SK-N-SH treated with all-trans-retinoic acid at 6 μM for 48 hours (cell line): ENCODE results near the gene TRIOBP.

ENCODE experiments used
- ATAC-seq: fragments of 200-7000 bp; cut with Tn5 transposase; 3 replicates; pipeline ENCODE4 v1.9.1; 2020; ENCODE audit warnings: mild to moderate bottlenecking, moderate library complexity
- ARNTL ChIP-seq: fragments of 450-650 bp; formaldehyde crosslinking; IDR thresholded peaks from 2 replicates; pipeline ENCODE4 v1.5.0; 2020; ENCODE audit warnings: low read depth, mild to moderate bottlenecking, moderate library complexity, borderline replicate concordance
- BACH2 ChIP-seq: fragments of 250-450 bp; sonication (Bioruptor Pico); IDR thresholded peaks from 2 replicates; pipeline ENCODE4 v1.9.0; 2021; ENCODE audit warnings: mild to moderate bottlenecking, borderline replicate concordance
- CSDC2 ChIP-seq: fragments of 250-450 bp; sonication (Bioruptor Pico); IDR thresholded peaks from 2 replicates; pipeline ENCODE4 v1.5.0; 2020; ENCODE audit warnings: mild to moderate bottlenecking, moderate library complexity
- ESRRG ChIP-seq: fragments of 250-450 bp; sonication (Bioruptor Pico); IDR thresholded peaks from 2 replicates; pipeline ENCODE4 v1.6.1; 2021; ENCODE audit warnings: mild to moderate bottlenecking
- GLIS3 ChIP-seq: fragments of 250-450 bp; sonication (Bioruptor Pico); IDR thresholded peaks from 2 replicates; pipeline ENCODE4 v1.5.0; 2020; ENCODE audit warnings: mild to moderate bottlenecking, moderate library complexity
- ISL1 ChIP-seq: fragments of 250-450 bp; sonication (Bioruptor Pico); IDR thresholded peaks from 2 replicates; pipeline ENCODE4 v2.1.2; 2022; ENCODE audit warnings: mild to moderate bottlenecking, moderate library complexity
- OSR1 ChIP-seq: fragments of 250-450 bp; sonication (Bioruptor Pico); IDR thresholded peaks from 2 replicates; pipeline ENCODE4 v1.8.0; 2022; ENCODE audit warnings: moderate library complexity, mild to moderate bottlenecking, inconsistent platforms
- PPARA ChIP-seq: fragments of 250-450 bp; sonication (Bioruptor Pico); IDR thresholded peaks from 2 replicates; pipeline ENCODE4 v1.5.0; 2020; ENCODE audit warnings: mild to moderate bottlenecking, borderline replicate concordance
- RARB ChIP-seq: fragments of 250-450 bp; sonication (Bioruptor Pico); IDR thresholded peaks from 2 replicates; pipeline ENCODE4 v1.8.0; 2021; ENCODE audit warnings: mild to moderate bottlenecking, moderate library complexity
- TOX ChIP-seq: fragments of 250-450 bp; sonication (Bioruptor Pico); IDR thresholded peaks from 2 replicates; pipeline ENCODE4 v1.8.0; 2021; ENCODE audit warnings: mild to moderate bottlenecking, moderate library complexity, borderline replicate concordance
- ZC3H10 ChIP-seq: fragments of 250-450 bp; sonication (Bioruptor Pico); IDR thresholded peaks from 2 replicates; pipeline ENCODE4 v1.5.1; 2021; ENCODE audit warnings: mild to moderate bottlenecking, moderate library complexity
- ZFP3 ChIP-seq: fragments of 250-450 bp; sonication (Bioruptor Pico); IDR thresholded peaks from 2 replicates; pipeline ENCODE4 v1.5.0; 2020; ENCODE audit warnings: mild to moderate bottlenecking, moderate library complexity
- ZFP30 ChIP-seq: fragments of 450-650 bp; formaldehyde crosslinking; IDR thresholded peaks from 2 replicates; pipeline ENCODE4 v1.5.0; 2022; ENCODE audit warnings: mild to moderate bottlenecking, moderate library complexity
- ZNF565 ChIP-seq: fragments of 450-650 bp; formaldehyde crosslinking; conservative IDR thresholded peaks from 2 replicates; pipeline ENCODE4 v1.5.0; 2020; ENCODE audit warnings: low read depth, mild to moderate bottlenecking, moderate library complexity
- ZNF70 ChIP-seq: fragments of 450-650 bp; formaldehyde crosslinking; IDR thresholded peaks from 2 replicates; pipeline ENCODE4 v1.5.0; 2020; ENCODE audit warnings: mild to moderate bottlenecking, moderate library complexity
- ZNF8 ChIP-seq: fragments of 450-650 bp; formaldehyde crosslinking; IDR thresholded peaks from 2 replicates; pipeline ENCODE4 v1.5.0; 2020; ENCODE audit warnings: mild to moderate bottlenecking, moderate library complexity
- TF ChIP-seq, protein P1 (sequence below): fragments of 250-450 bp; sonication (Bioruptor Pico); IDR thresholded peaks from 2 replicates; pipeline ENCODE4 v1.8.0; 2020; ENCODE audit warnings: mild to moderate bottlenecking, moderate library complexity, borderline replicate concordance
- TF ChIP-seq, protein P2 (sequence below): fragments of 250-450 bp; sonication (Bioruptor Pico); IDR thresholded peaks from 2 replicates; pipeline ENCODE4 v1.5.0; 2020; ENCODE audit warnings: mild to moderate bottlenecking, moderate library complexity
- TF ChIP-seq, protein P3 (sequence below): fragments of 250-450 bp; sonication (Bioruptor Pico); IDR thresholded peaks from 2 replicates; pipeline ENCODE4 v1.5.1; 2021; ENCODE audit warnings: mild to moderate bottlenecking, moderate library complexity
- TF ChIP-seq, protein P4 (sequence below): fragments of 250-450 bp; sonication (Bioruptor Pico); IDR thresholded peaks from 2 replicates; pipeline ENCODE4 v1.8.0; 2021; ENCODE audit warnings: low read depth, mild to moderate bottlenecking, moderate library complexity, borderline replicate concordance
- TF ChIP-seq, protein P5 (sequence below): fragments of 250-450 bp; sonication (Bioruptor Pico); IDR thresholded peaks from 2 replicates; pipeline ENCODE4 v1.5.1; 2020; ENCODE audit warnings: low read depth, mild to moderate bottlenecking, moderate library complexity

The TRIOBP gene

DNA sequence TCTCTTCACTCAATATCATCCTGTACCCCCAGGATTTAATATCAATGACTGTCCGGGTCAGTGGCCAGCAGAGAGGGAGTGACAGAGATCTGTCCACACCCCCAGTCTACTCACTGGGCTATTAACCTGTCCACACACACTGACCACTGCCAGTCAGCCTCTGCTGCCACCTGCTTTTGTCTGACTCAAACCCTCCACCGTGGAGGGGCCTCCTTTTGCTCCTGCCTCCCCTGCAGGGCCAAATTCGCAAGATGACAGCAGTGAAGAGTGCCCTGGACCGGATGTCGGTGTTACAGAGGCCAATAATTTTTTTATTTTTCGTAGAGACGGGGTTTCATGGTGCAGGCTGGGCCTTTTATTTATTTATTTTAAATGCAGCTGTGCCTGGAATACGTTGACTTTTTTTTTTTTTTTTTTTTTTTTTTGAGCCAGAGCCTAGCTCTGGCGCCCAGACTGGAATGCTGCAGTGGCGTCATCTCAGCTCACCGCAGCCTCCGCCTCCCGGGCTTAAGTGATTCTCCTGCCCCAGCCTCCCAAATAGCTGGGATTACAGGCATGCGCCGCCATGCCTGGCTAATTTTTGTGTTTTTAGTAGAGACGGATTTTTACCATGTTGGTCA, 33.2 kb upstream of the TRIOBP start:
- no peak for ATAC-seq
- TF ChIP-seq, protein P1, sequence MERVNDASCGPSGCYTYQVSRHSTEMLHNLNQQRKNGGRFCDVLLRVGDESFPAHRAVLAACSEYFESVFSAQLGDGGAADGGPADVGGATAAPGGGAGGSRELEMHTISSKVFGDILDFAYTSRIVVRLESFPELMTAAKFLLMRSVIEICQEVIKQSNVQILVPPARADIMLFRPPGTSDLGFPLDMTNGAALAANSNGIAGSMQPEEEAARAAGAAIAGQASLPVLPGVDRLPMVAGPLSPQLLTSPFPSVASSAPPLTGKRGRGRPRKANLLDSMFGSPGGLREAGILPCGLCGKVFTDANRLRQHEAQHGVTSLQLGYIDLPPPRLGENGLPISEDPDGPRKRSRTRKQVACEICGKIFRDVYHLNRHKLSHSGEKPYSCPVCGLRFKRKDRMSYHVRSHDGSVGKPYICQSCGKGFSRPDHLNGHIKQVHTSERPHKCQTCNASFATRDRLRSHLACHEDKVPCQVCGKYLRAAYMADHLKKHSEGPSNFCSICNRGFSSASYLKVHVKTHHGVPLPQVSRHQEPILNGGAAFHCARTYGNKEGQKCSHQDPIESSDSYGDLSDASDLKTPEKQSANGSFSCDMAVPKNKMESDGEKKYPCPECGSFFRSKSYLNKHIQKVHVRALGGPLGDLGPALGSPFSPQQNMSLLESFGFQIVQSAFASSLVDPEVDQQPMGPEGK (CRISPR knock-in tag): no peak
- no peak for TF ChIP-seq CSDC2 (CRISPR knock-in tag)

DNA sequence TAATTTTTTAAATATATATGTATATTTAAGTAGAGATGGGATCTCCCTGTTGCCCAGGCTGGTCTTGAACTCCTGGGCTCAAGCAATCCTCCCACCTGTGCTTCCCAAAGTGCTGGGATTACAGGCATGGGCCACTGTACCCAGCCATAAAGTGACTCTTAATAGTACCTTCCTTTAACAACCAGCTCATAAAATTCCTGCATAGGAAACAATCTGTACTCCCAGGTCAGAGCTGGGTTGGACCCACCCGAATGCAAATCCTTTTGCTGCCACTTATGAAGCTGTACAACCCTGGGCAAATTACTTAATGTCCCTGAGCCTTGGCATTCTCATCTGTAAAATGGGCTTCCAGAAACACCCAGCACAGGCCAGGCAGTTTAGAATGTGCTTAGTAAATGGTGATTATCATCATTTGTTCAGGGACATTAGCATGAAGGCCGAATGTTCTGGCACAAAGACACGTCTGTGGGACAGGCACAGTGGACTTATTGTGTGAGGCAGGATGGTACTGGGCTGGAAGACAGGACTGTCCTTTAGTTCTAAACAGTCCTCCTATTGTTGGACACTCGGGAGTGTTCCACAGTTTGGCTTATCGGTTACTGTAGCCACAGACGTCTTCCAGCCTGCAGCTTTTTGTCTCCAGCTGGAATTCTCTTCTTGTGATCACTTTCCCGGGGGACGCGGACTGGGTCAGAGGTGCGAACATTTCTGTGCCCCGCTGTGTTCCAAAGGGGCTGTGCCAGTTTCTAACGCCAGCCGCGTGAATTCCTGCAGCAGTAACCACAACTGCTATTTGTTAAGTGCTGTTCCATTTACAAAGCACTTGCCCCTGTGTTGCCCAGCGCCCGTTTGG, 32.4 kb upstream of the TRIOBP start:
- ATAC-seq: no peak
- TF ChIP-seq, protein P2, sequence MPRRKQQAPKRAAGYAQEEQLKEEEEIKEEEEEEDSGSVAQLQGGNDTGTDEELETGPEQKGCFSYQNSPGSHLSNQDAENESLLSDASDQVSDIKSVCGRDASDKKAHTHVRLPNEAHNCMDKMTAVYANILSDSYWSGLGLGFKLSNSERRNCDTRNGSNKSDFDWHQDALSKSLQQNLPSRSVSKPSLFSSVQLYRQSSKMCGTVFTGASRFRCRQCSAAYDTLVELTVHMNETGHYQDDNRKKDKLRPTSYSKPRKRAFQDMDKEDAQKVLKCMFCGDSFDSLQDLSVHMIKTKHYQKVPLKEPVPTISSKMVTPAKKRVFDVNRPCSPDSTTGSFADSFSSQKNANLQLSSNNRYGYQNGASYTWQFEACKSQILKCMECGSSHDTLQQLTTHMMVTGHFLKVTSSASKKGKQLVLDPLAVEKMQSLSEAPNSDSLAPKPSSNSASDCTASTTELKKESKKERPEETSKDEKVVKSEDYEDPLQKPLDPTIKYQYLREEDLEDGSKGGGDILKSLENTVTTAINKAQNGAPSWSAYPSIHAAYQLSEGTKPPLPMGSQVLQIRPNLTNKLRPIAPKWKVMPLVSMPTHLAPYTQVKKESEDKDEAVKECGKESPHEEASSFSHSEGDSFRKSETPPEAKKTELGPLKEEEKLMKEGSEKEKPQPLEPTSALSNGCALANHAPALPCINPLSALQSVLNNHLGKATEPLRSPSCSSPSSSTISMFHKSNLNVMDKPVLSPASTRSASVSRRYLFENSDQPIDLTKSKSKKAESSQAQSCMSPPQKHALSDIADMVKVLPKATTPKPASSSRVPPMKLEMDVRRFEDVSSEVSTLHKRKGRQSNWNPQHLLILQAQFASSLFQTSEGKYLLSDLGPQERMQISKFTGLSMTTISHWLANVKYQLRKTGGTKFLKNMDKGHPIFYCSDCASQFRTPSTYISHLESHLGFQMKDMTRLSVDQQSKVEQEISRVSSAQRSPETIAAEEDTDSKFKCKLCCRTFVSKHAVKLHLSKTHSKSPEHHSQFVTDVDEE (CRISPR knock-in tag): no peak
- TF ChIP-seq ZNF565 (CRISPR knock-in tag): no peak
- TF ChIP-seq OSR1 (CRISPR knock-in tag): no peak
- TF ChIP-seq, protein P3, sequence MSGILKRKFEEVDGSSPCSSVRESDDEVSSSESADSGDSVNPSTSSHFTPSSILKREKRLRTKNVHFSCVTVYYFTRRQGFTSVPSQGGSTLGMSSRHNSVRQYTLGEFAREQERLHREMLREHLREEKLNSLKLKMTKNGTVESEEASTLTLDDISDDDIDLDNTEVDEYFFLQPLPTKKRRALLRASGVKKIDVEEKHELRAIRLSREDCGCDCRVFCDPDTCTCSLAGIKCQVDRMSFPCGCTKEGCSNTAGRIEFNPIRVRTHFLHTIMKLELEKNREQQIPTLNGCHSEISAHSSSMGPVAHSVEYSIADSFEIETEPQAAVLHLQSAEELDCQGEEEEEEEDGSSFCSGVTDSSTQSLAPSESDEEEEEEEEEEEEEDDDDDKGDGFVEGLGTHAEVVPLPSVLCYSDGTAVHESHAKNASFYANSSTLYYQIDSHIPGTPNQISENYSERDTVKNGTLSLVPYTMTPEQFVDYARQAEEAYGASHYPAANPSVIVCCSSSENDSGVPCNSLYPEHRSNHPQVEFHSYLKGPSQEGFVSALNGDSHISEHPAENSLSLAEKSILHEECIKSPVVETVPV (CRISPR knock-in tag): no peak
- no peak for TF ChIP-seq ARNTL (CRISPR knock-in tag)
- no peak for TF ChIP-seq GLIS3
- no peak for TF ChIP-seq TOX (CRISPR knock-in tag)
- no peak for TF ChIP-seq BACH2 (CRISPR knock-in tag)
- TF ChIP-seq ZNF70 (CRISPR knock-in tag): no peak
- TF ChIP-seq ZNF8: no peak
- TF ChIP-seq PPARA (CRISPR knock-in tag): no peak
- TF ChIP-seq, protein P4, sequence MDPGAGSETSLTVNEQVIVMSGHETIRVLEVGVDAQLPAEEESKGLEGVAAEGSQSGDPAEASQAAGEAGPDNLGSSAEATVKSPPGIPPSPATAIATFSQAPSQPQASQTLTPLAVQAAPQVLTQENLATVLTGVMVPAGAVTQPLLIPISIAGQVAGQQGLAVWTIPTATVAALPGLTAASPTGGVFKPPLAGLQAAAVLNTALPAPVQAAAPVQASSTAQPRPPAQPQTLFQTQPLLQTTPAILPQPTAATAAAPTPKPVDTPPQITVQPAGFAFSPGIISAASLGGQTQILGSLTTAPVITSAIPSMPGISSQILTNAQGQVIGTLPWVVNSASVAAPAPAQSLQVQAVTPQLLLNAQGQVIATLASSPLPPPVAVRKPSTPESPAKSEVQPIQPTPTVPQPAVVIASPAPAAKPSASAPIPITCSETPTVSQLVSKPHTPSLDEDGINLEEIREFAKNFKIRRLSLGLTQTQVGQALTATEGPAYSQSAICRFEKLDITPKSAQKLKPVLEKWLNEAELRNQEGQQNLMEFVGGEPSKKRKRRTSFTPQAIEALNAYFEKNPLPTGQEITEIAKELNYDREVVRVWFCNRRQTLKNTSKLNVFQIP: no peak
- no peak for TF ChIP-seq ZFP30 (CRISPR knock-in tag)
- TF ChIP-seq CSDC2 (CRISPR knock-in tag): no peak
- TF ChIP-seq ZFP3: no peak
- no peak for TF ChIP-seq ESRRG (CRISPR knock-in tag)
- TF ChIP-seq RARB (CRISPR knock-in tag): no peak
- TF ChIP-seq, protein P5, sequence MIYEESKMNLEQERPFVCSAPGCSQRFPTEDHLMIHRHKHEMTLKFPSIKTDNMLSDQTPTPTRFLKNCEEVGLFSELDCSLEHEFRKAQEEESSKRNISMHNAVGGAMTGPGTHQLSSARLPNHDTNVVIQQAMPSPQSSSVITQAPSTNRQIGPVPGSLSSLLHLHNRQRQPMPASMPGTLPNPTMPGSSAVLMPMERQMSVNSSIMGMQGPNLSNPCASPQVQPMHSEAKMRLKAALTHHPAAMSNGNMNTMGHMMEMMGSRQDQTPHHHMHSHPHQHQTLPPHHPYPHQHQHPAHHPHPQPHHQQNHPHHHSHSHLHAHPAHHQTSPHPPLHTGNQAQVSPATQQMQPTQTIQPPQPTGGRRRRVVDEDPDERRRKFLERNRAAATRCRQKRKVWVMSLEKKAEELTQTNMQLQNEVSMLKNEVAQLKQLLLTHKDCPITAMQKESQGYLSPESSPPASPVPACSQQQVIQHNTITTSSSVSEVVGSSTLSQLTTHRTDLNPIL (CRISPR knock-in tag): no peak
- TF ChIP-seq, all 23 proteins: peak for 0

DNA sequence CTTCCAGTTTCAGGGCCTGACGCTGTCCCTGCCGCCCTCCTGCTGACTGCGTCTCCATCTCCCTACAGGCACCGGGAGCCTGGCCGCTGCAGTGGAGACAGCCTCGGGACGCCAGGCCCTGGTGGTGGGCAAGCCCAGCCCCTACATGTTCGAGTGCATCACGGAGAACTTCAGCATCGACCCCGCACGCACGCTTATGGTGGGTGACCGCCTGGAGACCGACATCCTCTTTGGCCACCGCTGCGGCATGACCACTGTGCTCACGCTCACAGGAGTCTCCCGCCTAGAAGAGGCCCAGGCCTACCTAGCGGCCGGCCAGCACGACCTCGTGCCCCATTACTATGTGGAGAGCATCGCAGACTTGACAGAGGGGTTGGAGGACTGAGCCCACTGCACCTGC, 31.4 kb upstream of the TRIOBP start:
- no peak for ATAC-seq
- TF ChIP-seq ISL1 (CRISPR knock-in tag) (no peak), ZFP3 (no peak), PPARA (CRISPR knock-in tag) (no peak), ZC3H10 (no peak), ZFP30 (CRISPR knock-in tag) (no peak), CSDC2 (CRISPR knock-in tag) (no peak)
- TF ChIP-seq, protein P1 (CRISPR knock-in tag): no peak
- TF ChIP-seq, protein P5 (CRISPR knock-in tag): no peak
- TF ChIP-seq, protein P4: no peak
